Type B pancreatic cell (in vitro differentiated cells): ENCODE measurements around the gene OR13D1. TPM values are rescaled to one million over a fixed set of nuclear protein-coding genes. Genes with fewer than 3 reads are reported as not detected.

Source experiments
- DNase-seq: peaks from one replicate; pipeline ENCODE4 v3.0.0; 2021; ENCODE audit warnings: mixed read lengths; ENCODE audit not compliant: unreplicated experiment; ENCODE audit errors: extremely low spot score
- H3K27ac Mint-ChIP-seq: 2 replicates; pipeline ENCODE4 v1.8.0; 2021; ENCODE audit warnings: mild to moderate bottlenecking, mixed read lengths
- H3K27me3 Mint-ChIP-seq: 2 replicates; pipeline ENCODE4 v1.8.0; 2021; ENCODE audit warnings: mixed read lengths
- H3K36me3 Mint-ChIP-seq: 2 replicates; pipeline ENCODE4 v1.8.0; 2021; ENCODE audit warnings: mixed read lengths
- H3K4me1 Mint-ChIP-seq: one replicate; pipeline ENCODE4 v1.8.0; 2021; ENCODE audit warnings: mixed read lengths; ENCODE audit not compliant: unreplicated experiment
- H3K4me3 Mint-ChIP-seq: 2 replicates; pipeline ENCODE4 v1.8.0; 2021; ENCODE audit warnings: mild to moderate bottlenecking, mixed read lengths
- H3K9me3 Mint-ChIP-seq: 2 replicates; pipeline ENCODE4 v1.8.0; 2021; ENCODE audit warnings: mixed read lengths
- total RNA-seq: library from RNA; stranded (reverse); gene quantifications from 2 replicates; pipeline ENCODE4 v1.2.1, GENCODE V29; 2021; ENCODE audit warnings: low replicate concordance
- TF ChIP-seq, protein P1 (sequence below): fragments of 200-600 bp; sonication (generic); conservative IDR thresholded peaks from 2 replicates; pipeline ENCODE4 v1.5.0; 2021; ENCODE audit warnings: antibody characterized with exemption, mild to moderate bottlenecking

OR13D1 gene
- total RNA-seq, 1 donor from 2014 or later = not detected

DNA sequence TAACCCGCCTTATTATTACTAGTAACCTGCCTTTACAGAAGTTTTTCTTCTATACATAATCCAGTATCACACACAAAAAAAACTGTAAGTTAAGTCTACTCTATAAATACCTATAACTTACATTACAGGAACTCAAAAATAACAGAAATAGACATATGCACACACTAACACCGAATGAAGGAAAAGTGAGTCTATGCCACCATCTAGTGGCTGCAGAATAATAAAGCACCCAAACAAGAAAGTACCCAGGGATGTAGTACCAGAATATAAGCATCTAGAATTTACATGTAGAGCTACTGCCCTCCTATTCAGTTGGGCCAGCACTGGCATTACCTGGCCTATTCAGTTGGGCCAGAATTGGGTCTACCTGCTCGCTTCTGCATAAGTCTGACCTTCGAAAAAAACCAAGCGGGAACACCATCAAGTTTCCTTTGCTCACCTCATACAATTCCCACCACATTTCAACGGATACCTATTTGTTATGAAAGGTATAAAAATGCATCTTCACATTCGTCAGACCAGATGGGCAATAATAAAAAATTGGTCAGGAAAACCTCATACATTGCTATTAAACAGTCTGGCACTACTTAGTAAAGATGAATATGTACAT is 49.2 kb downstream of the OR13D1 start:
- Mint-ChIP-seq H3K36me3 (no peaks in the 10 kb centered on the region), H3K4me3 (no peak overlapping the region), H3K4me1 (peaks cover 8% of the 10 kb centered on the region), H3K27ac (no peak overlapping the region), H3K27me3 (peaks cover 3% of the 10 kb centered on the region), H3K9me3 (no peaks in the 10 kb centered on the region)
- DNase-seq = no peak
- TF ChIP-seq, protein P1, sequence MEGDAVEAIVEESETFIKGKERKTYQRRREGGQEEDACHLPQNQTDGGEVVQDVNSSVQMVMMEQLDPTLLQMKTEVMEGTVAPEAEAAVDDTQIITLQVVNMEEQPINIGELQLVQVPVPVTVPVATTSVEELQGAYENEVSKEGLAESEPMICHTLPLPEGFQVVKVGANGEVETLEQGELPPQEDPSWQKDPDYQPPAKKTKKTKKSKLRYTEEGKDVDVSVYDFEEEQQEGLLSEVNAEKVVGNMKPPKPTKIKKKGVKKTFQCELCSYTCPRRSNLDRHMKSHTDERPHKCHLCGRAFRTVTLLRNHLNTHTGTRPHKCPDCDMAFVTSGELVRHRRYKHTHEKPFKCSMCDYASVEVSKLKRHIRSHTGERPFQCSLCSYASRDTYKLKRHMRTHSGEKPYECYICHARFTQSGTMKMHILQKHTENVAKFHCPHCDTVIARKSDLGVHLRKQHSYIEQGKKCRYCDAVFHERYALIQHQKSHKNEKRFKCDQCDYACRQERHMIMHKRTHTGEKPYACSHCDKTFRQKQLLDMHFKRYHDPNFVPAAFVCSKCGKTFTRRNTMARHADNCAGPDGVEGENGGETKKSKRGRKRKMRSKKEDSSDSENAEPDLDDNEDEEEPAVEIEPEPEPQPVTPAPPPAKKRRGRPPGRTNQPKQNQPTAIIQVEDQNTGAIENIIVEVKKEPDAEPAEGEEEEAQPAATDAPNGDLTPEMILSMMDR = peak; percentile 87

Other genes with a start within 250 kb of the OR13D1 start
- gene OR13F1, start 190.3 kb upstream of the OR13D1 start, total RNA-seq = not detected in 2 replicates
- not detected in 2 replicates for gene OR13C4, start 167.3 kb upstream of the OR13D1 start, total RNA-seq
- not detected in 2 replicates for gene OR13C3, start 157.7 kb upstream of the OR13D1 start, total RNA-seq
- gene OR13C8, start 125.3 kb upstream of the OR13D1 start, total RNA-seq = not detected in 2 replicates
- gene OR13C5, start 95.1 kb upstream of the OR13D1 start, total RNA-seq = not detected in 2 replicates
- gene OR13C2, start 88.9 kb upstream of the OR13D1 start, total RNA-seq = not detected in 2 replicates
- not detected in 2 replicates for gene OR13C9, start 76.3 kb upstream of the OR13D1 start, total RNA-seq
- gene NIPSNAP3A, start 53.2 kb downstream of the OR13D1 start, total RNA-seq = 17.1 and 25.6 TPM in 2 replicates
- 2.3 and 3.3 TPM in 2 replicates for gene NIPSNAP3B, start 69.6 kb downstream of the OR13D1 start, total RNA-seq
- gene ABCA1, start 233.6 kb downstream of the OR13D1 start, total RNA-seq = 16.2 and 20.8 TPM in 2 replicates